Peyer's patch (tissue), 4 donors: ENCODE results near the gene PLOD2.

Experiments used
- CTCF ChIP-seq, 6 experiments: fragments of 450-650 bp in 4 of 6; fragments of 200-600 bp in 2 of 6; sonication (generic) in 1 of 6; IDR thresholded peaks; one replicate each; pipeline ENCODE4 v1.5.1; 2017 to 2019; ENCODE audit warnings: antibody characterized with exemption in 6 of 6, mild to moderate bottlenecking in 3 of 6, moderate library complexity in 1 of 6
- POLR2A ChIP-seq, 2 donors: fragments of 450-650 bp; IDR thresholded peaks; one replicate each; pipeline ENCODE4 v1.5.1; 2017; ENCODE audit warnings: antibody characterized with exemption in 2 of 2, mild to moderate bottlenecking in 2 of 2, moderate library complexity in 2 of 2

GRCh38 chr3:146181216-146181615, 20.2 kb upstream of the PLOD2 start:
- TF ChIP-seq POLR2A (IDR thresholded peaks at IDR 0.05) (no peak), CTCF (IDR thresholded peaks at IDR 0.05) (no peak)
